Dendritic cell treated with granulocyte-macrophage colony-stimulating factor and Interleukin-4, amounts not matched to agents 40 ng/mL and 50 ng/mL, for 4 days (primary cell): ENCODE data around the gene EPM2A.

Experiments used
- H3K27ac Mint-ChIP-seq: one replicate; pipeline ENCODE4 v1.8.0; 2022; ENCODE audit warnings: mild to moderate bottlenecking, mixed read lengths
- H3K27me3 Mint-ChIP-seq: one replicate; pipeline ENCODE4 v1.8.0; 2022; ENCODE audit warnings: mild to moderate bottlenecking, mixed read lengths
- H3K36me3 Mint-ChIP-seq: one replicate; pipeline ENCODE4 v1.8.0; 2022; ENCODE audit warnings: low read depth, mixed read lengths
- H3K4me1 Mint-ChIP-seq: one replicate; pipeline ENCODE4 v1.8.0; 2022; ENCODE audit warnings: low read depth, mixed read lengths
- H3K4me3 Mint-ChIP-seq: one replicate; pipeline ENCODE4 v1.8.0; 2022; ENCODE audit warnings: mild to moderate bottlenecking, moderate library complexity, mixed read lengths
- H3K9me3 Mint-ChIP-seq: one replicate; pipeline ENCODE4 v1.8.0; 2022; ENCODE audit warnings: mixed read lengths
- intact Hi-C: fragments of 100-400 bp; cut with micrococcal nuclease; formaldehyde crosslinking; loops from one replicate; pipeline ENCODE4 v1.15.0; 2022

EPM2A gene

DNA sequence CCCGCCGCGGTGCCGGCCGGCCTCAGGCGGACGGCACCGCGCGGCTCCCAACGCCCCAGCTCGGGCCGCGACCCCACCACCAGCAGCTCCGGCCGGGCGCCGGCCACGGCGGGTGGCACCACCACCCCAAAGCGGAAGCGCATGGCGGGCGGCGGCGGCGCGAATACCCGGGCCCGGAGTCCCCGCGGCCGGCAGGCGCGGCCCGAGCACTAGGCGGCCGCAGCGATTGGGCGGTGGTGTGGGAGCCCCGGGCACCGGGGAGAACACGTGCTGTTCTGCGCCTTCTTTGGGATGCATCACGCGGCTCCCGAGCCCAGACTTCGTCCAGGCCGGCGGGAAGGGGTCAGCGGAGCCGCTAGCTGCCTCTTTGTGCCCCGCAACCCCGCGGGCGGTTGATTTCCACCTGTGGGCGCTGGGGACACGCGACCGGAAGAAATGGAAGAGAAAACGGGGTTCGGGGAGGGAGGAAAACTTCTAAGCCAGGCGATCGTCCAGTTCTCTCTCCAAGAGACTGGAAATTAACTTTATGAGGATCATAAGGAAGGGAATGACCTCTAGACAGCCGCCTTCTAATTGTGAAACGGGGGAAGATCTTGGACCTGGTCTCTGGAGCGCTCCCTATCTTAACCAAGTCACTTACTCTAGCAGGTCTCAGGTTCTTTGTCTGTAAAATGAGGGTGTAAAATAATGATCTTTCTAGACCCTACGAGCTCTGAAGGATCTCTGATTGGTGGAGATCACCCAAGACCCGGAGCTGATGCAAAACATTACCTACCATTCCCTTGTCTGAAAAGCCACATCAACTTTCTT, at the start of gene EPM2A:
Gene EPM2A, minus strand, starts transcription at position 165 of the 810 bp plus-strand sequence. Its CDS starts 22 bp downstream, at position 143.
- Mint-ChIP-seq H3K4me3 (peak within 1 kb of the TSS; percentile 99), H3K27ac (peak within 1 kb of the TSS; percentile 100), H3K36me3 (peaks cover 14% of the 10 kb centered on the region), H3K27me3 (no peaks in the 10 kb centered on the region), H3K9me3 (peaks cover 2% of the 10 kb centered on the region), H3K4me1 (peaks cover 24% of the 10 kb centered on the region)
- intact Hi-C loops, result loop anchor here (1.0 to 10.0 kb wide), 3 partner anchors 79 to 1469 kb away; partner anchors contain the start of genes FBXO30, SHPRH and STXBP5

DNA sequence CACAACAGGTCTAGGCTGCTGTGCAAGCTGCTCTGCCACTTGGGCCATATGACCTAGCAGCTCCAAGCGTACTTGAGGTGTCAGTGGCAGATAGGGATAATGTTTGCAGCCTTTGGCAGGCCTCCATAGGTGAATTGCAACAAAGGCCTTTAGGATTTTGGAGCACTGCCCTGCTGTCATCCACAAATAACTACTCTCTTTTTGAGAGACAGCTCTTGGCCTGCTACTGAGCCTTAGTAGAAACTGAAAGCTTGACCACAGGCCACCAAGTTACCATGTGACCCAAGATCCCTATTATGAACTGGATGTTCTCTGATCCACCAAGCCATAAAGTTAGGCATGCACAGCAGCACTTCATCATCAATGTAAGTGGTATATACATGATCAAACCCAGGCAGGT, 49.4 kb upstream of the EPM2A start:
- Mint-ChIP-seq H3K27ac (no peak overlapping the region), H3K27me3 (no peaks in the 10 kb centered on the region), H3K36me3 (peaks cover 10% of the 10 kb centered on the region), H3K4me3 (no peak overlapping the region), H3K4me1 (peaks cover 5% of the 10 kb centered on the region), H3K9me3 (peaks cover 38% of the 10 kb centered on the region)
- intact Hi-C loops, result no loop called here

DNA sequence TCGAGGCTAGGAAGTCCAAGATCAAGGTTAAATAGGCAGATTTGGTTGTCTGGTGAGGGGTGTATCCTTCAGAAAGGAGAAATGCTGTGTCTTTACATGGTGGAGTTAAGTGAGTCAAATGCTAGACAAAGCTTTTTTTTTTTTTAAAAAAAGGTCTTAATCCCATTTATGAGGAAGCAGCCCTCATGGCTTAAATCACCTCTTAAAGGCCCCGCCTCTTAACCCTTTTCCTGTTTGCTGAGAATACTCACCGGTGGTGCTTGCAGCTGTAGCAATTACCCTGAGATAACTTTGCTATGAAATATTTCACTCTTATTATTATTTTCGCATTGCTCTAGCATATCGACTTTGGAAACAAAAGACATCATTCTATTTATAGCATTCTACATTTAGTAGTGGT, 48.5 kb upstream of the EPM2A start:
- H3K27me3 Mint-ChIP-seq, result no peaks in the 10 kb centered on the region
- no peak overlapping the region for H3K4me3 Mint-ChIP-seq
- peaks cover 33% of the 10 kb centered on the region for H3K9me3 Mint-ChIP-seq
- peaks cover 5% of the 10 kb centered on the region for H3K4me1 Mint-ChIP-seq
- intact Hi-C loops, result no loop called here
- H3K27ac Mint-ChIP-seq, result no peak overlapping the region
- H3K36me3 Mint-ChIP-seq, result peaks cover 8% of the 10 kb centered on the region

DNA sequence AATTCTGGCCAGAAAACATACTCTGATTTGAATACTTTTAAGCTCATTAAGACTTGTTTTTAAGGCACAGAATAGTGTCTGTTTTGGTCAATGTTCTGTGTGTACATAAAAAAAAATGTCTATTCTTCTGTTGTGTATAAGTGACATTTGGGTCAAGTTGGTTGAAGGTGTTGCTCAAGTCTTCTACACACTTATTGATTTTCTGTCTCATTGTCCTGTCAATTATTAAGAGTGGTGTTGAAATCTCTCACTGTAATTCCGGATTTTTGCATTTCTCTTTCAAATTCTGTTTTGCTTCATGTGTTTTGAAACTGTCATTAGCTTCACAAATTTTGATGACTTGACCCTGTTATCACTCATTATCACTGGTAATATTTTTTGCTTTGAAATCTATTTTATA, 37.5 kb upstream of the EPM2A start:
- Mint-ChIP-seq H3K4me1 (no peaks in the 10 kb centered on the region), H3K36me3 (no peaks in the 10 kb centered on the region), H3K9me3 (peaks cover 24% of the 10 kb centered on the region), H3K27me3 (no peaks in the 10 kb centered on the region), H3K27ac (no peak overlapping the region), H3K4me3 (no peak overlapping the region)
- intact Hi-C loops, result no loop called here

DNA sequence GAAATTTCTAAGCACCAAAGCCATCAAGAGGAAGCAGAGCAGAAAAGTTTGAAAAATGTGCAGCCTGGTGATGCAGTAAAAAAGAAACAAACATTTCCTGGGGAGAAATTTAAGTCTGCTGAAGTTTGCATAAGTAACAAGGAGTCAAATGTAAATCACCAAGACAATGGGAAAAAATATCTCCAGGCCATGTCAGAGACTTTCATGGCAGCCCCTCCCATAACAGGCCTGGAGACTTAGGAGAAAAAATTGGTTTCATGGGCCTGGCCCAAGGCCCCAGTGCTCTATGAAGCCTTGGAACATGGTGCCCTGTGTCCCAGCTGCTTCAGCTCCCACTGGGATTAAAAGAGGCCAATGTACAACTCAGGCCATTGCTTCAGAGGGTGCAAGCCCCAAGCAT, 30.1 kb upstream of the EPM2A start:
- H3K36me3 Mint-ChIP-seq, result no peaks in the 10 kb centered on the region
- no peaks in the 10 kb centered on the region for H3K4me1 Mint-ChIP-seq
- H3K27me3 Mint-ChIP-seq, result no peaks in the 10 kb centered on the region
- intact Hi-C loops, result no loop called here
- H3K9me3 Mint-ChIP-seq, result peaks cover 12% of the 10 kb centered on the region
- no peak overlapping the region for H3K4me3 Mint-ChIP-seq
- H3K27ac Mint-ChIP-seq, result no peak overlapping the region

DNA sequence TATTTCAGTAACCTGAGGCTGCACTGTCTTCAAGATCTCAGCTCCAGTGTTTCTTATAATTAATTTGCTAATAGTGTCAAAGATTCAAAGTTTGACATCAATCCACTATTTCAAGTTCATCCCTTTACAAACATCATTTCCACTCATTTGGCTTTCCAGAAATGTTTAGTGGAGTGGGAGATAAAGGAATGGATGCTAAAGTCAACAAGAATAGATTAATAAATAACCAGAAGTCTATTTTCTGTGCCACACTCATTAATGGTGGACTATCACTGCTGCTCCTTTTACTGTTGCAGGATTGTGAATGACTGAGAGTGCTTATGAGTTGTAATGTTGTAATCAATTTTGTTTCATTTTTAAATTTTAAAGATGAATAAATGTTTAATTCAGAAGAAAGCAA, 28.4 kb upstream of the EPM2A start:
- Mint-ChIP-seq H3K27me3 (no peaks in the 10 kb centered on the region), H3K36me3 (no peaks in the 10 kb centered on the region), H3K27ac (no peak overlapping the region), H3K9me3 (peaks cover 12% of the 10 kb centered on the region), H3K4me1 (no peaks in the 10 kb centered on the region), H3K4me3 (no peak overlapping the region)
- intact Hi-C loops, result no loop called here

DNA sequence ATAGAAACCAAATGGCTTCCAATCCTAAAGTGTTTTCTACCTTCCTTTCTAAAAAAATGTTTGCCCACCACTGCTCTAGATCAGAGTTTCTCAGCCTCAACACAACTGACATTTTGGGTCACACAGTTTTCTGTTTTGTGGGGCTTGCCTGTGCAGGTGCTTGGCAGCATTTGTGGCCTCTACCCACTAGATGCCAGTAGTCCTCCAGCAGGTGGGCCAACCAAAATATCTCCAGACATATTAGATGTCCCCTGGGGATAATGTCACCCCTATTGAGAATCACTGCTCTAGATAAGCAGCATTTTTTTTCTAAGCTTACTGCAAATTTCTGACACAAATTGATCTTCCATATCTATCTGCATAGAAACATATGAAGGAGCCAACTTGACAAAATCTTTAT, 26.3 kb upstream of the EPM2A start:
- no peaks in the 10 kb centered on the region for H3K36me3 Mint-ChIP-seq
- H3K27me3 Mint-ChIP-seq, result no peaks in the 10 kb centered on the region
- peaks cover 7% of the 10 kb centered on the region for H3K9me3 Mint-ChIP-seq
- H3K4me3 Mint-ChIP-seq, result no peak overlapping the region
- no peak overlapping the region for H3K27ac Mint-ChIP-seq
- intact Hi-C loops, result no loop called here
- no peaks in the 10 kb centered on the region for H3K4me1 Mint-ChIP-seq

DNA sequence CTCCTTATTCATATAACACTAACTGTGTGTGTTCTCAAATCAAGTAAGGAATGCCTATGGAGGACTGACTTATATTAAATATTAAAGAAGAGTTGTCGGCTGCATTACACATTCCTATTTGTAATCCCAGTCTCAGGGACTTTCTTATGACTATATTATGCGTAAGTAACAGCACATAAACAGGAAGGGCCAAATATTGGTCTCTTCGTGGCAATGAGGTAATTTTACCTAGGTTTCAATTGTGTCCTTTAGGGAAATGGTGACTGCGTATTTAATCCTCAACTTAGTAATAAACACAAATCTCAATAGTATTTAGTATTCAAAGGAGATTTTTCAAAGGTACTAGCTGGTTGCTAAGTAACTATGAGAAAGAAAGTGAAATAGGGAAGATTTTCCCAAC, 22.8 kb upstream of the EPM2A start:
- intact Hi-C loops, result loop anchor here (10.0 kb wide), 1 partner anchor 47 kb away; no protein-coding TSS in a partner anchor
- no peaks in the 10 kb centered on the region for H3K27me3 Mint-ChIP-seq
- no peak overlapping the region for H3K4me3 Mint-ChIP-seq
- H3K9me3 Mint-ChIP-seq, result no peaks in the 10 kb centered on the region
- peaks cover 17% of the 10 kb centered on the region for H3K4me1 Mint-ChIP-seq
- H3K36me3 Mint-ChIP-seq, result no peaks in the 10 kb centered on the region
- H3K27ac Mint-ChIP-seq, result no peak overlapping the region

DNA sequence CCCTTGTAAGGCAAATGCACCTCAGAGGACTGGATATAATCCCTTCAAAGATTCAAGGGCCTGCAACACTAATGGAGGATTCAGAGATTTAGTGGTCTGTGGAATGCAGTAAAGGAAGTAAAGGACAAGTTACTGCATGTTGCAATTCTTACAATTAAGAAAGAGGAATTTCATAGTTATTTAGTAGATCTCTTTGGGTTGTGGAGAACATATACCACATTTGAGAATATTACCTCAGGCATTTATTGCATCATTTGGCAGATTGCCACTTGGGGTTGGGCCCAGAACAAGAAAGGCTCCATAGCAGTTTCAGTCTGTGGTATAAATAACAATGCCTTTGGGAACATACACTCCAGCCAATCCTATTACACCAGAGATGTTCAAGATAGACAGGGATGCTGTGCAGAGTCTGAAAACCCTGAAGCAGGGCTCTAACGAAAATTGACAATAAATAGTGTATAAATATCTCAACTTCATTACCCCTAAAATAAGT, 20.9 kb upstream of the EPM2A start:
- intact Hi-C loops, result loop anchor here (10.0 kb wide), 1 partner anchor 49 kb away; no protein-coding TSS in a partner anchor
- Mint-ChIP-seq H3K27me3 (no peaks in the 10 kb centered on the region), H3K4me3 (no peak overlapping the region), H3K9me3 (no peaks in the 10 kb centered on the region), H3K4me1 (peaks cover 17% of the 10 kb centered on the region), H3K36me3 (no peaks in the 10 kb centered on the region), H3K27ac (no peak overlapping the region)

DNA sequence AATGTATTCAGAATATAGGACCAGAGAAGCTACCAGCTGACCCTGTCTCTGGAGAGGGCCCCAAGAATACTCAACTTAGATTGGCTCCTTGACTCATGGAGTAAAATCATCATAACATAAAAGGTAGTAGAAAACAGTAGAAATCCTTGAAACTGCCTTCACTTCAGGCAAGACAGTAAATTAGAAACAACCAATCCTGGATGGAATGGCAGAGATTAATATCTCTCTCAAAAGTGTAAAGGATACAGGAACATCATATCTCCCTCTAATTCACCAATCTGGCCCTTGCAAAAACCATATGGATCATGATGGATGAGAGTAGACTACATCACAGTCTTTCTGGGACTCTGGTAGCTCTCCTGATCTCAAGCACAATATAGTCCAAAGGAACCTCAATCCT, 20.4 kb upstream of the EPM2A start:
- Mint-ChIP-seq H3K27me3 (no peaks in the 10 kb centered on the region), H3K9me3 (no peaks in the 10 kb centered on the region), H3K4me1 (peaks cover 17% of the 10 kb centered on the region), H3K4me3 (no peak overlapping the region), H3K27ac (no peak overlapping the region), H3K36me3 (no peaks in the 10 kb centered on the region)
- intact Hi-C loops, result loop anchor here (10.0 kb wide), 1 partner anchor 49 kb away; no protein-coding TSS in a partner anchor

DNA sequence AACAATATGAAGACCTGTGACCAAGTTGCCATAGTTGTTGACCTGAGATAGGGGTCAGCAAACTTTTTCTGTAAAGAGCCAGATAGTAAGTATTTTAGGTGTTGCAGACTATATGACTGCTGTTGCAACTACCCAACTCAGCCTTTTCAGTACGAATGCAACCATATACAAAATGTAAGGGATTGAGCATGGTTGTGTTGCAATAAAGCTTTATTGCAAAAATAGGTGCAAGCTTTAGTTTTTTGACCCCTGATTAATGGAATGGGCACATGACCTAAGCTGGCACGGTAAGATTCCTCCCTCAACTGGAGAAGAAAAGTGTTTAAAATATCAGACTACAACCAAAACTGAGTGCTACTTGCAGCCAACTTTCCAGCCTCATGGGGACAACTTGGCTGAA, 17.3 kb upstream of the EPM2A start:
- Mint-ChIP-seq H3K36me3 (no peaks in the 10 kb centered on the region), H3K4me1 (peaks cover 25% of the 10 kb centered on the region), H3K9me3 (no peaks in the 10 kb centered on the region), H3K27ac (no peak overlapping the region), H3K27me3 (no peaks in the 10 kb centered on the region), H3K4me3 (no peak overlapping the region)
- intact Hi-C loops, result loop anchor here (10.0 kb wide), 1 partner anchor 52 kb away; no protein-coding TSS in a partner anchor

DNA sequence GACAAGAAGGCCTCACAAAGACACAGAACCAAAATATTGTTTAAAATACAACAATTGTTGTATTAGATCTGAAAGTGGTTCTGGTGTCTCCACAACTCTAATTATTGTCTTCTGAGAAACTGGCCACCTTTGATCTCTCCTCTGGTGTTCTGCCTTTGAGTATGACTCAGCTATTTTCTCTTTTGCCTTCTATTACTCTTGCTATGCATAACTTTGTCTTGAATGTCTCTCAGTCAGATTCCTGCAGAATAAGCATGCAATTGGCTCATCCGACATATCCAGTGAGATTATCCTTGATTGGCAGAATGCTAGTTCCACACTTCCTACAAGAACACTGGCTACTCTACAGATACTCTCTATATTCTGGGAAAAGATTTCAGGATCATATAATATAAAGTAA, 14.3 kb upstream of the EPM2A start:
- Mint-ChIP-seq H3K27ac (no peak overlapping the region), H3K4me3 (no peak overlapping the region), H3K4me1 (peaks cover 8% of the 10 kb centered on the region), H3K9me3 (no peaks in the 10 kb centered on the region), H3K27me3 (no peaks in the 10 kb centered on the region), H3K36me3 (no peaks in the 10 kb centered on the region)
- intact Hi-C loops, result loop anchor here (10.0 kb wide), 1 partner anchor 55 kb away; no protein-coding TSS in a partner anchor

DNA sequence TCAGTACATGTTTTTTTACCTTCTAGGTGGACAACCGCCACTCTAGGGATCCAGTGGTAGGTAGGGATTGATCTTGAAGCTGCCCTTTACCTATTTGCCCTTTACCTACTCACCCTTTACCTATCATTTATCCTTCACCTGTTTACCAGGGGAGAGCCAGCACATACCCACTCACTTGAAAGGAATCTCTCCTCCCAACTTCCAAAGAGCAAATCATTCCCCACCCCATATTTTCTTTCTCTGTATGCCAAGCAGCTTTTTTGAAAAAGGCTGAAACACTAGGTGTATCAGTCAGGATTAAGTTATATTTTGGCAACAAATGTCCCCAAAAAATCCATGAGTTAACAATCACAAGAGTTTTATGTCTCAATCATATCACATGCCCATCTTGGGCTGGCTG, 10.5 kb upstream of the EPM2A start:
- intact Hi-C loops, result no loop called here
- H3K4me1 Mint-ChIP-seq, result peaks cover 14% of the 10 kb centered on the region
- H3K27me3 Mint-ChIP-seq, result no peaks in the 10 kb centered on the region
- no peaks in the 10 kb centered on the region for H3K36me3 Mint-ChIP-seq
- no peak overlapping the region for H3K27ac Mint-ChIP-seq
- no peak overlapping the region for H3K4me3 Mint-ChIP-seq
- no peaks in the 10 kb centered on the region for H3K9me3 Mint-ChIP-seq

DNA sequence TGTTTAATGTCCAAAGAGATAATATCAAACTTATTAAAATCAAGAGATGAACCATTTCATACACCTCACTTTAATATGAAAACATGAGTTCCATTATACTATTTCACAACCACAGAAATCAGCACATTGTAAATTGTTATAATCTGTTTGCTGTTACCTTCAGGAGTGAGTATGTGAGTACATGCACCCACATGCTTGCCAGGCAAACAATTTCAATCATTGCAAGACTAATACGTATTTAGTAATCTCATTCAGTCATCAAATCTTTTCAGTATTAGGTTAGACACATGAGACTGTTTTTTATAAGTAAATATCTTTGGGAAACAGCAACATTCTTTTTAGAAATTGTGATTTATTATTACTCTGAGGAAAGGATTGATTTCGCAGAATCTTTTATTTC, 9.3 kb upstream of the EPM2A start:
- H3K27me3 Mint-ChIP-seq, result no peaks in the 10 kb centered on the region
- H3K27ac Mint-ChIP-seq, result no peak overlapping the region
- H3K4me3 Mint-ChIP-seq, result no peak overlapping the region
- intact Hi-C loops, result no loop called here
- no peaks in the 10 kb centered on the region for H3K36me3 Mint-ChIP-seq
- H3K4me1 Mint-ChIP-seq, result peaks cover 9% of the 10 kb centered on the region
- no peaks in the 10 kb centered on the region for H3K9me3 Mint-ChIP-seq
